Measurements from ENCODE around the gene SFXN5. TPM values are rescaled to one million over a fixed set of nuclear protein-coding genes. Genes with fewer than 3 reads are reported as not detected.

SFXN5 gene
- total RNA-seq, 6 experiments from 2014 or later = 33.1 to 73.4 (median 56.6) TPM

DNA sequence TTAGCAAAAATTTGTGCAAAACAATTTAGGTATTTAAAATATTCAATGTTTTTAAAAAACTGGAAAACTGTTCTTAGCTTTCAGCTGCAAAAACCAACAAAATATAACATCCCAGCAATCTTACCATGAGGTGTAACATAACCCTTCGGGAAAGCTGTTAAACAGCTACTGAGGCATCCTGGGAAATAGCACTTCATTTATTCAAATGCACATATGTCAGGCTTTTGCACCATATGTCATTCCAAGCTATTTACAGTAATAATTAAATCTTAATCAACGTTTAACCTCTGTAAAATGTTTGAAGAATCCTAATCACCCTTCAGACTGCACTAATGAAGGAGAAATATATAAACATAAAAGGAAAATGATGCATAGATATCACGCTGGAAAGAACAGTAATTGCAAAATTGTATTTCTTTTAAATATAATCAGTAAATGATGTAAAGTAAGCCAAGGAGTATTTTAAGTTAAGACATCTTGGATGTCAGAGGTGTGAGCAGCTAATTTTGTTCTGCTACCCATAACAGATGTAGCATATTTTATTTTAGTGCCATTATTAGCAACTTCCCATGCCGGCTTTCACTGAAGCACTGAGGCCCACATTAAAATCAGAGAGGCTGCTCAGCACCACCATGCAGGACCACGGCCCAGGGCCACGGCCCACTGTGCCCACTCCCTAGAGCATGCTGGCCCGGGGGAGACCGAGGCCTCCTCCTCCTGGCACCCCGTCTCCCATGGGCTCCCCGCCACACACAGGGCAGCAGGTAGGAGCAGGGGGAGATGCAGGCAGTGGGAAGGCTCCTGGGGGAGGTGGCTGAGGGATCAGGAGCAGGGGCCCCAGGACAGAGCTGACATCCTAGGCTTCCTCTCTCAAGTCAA, 123.3 kb downstream of the SFXN5 start:
- no peak for DNase-seq
- 89% methylated on average over 5 of the region's 10 CpGs for WGBS (ENCODE audit: insufficient coverage, low coverage, low lambda C conversion rate, missing lambda C conversion rate)
- H3K4me3 ChIP-seq = no peak overlapping the region
- TF ChIP-seq, protein P1, sequence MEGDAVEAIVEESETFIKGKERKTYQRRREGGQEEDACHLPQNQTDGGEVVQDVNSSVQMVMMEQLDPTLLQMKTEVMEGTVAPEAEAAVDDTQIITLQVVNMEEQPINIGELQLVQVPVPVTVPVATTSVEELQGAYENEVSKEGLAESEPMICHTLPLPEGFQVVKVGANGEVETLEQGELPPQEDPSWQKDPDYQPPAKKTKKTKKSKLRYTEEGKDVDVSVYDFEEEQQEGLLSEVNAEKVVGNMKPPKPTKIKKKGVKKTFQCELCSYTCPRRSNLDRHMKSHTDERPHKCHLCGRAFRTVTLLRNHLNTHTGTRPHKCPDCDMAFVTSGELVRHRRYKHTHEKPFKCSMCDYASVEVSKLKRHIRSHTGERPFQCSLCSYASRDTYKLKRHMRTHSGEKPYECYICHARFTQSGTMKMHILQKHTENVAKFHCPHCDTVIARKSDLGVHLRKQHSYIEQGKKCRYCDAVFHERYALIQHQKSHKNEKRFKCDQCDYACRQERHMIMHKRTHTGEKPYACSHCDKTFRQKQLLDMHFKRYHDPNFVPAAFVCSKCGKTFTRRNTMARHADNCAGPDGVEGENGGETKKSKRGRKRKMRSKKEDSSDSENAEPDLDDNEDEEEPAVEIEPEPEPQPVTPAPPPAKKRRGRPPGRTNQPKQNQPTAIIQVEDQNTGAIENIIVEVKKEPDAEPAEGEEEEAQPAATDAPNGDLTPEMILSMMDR (IDR thresholded peaks at IDR 0.05) = no peak
- TF ChIP-seq POLR2A (IDR thresholded peaks at IDR 0.05) = no peak
- intact Hi-C loops (cut with DNase I) = no loop called here
- H3K27me3 ChIP-seq = no peaks in the 10 kb centered on the region
- H3K4me1 ChIP-seq = no peaks in the 10 kb centered on the region
- ATAC-seq = no peak
- H3K9me3 ChIP-seq = no peaks in the 10 kb centered on the region
- no peak overlapping the region for H3K27ac ChIP-seq
- peaks cover 0 to 19% (median 0%) of the 10 kb centered on the region in 4 donors for H3K36me3 ChIP-seq

DNA sequence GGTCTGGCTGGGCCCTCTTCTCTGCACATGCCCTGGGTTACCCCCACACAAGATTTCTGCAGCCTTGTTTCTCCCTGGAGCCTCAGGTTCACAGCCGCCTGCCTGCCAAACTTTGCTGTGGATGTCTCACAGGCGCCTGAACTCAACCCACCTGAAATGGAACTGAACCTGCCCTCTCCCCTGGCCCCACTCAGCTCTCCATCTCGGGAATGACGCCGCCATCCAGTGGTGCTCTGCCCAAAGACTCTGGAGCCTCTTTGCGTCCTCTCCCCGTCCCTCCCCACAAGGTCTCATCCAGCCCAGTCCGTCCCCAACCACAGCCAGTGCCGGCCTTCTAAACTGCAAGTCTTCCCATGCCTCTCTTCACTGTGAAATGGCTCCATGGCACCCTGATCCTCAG, 125.0 kb downstream of the SFXN5 start:
- Histone ChIP-seq H3K4me3 (no peak overlapping the region), H3K27me3 (no peaks in the 10 kb centered on the region), H3K36me3 (peaks cover 0 to 20% (median 0%) of the 10 kb centered on the region in 4 donors), H3K4me1 (no peaks in the 10 kb centered on the region), H3K27ac (no peak overlapping the region), H3K9me3 (no peaks in the 10 kb centered on the region)
- TF ChIP-seq, protein P1 (IDR thresholded peaks at IDR 0.05) = no peak
- no peak for TF ChIP-seq POLR2A (IDR thresholded peaks at IDR 0.05)
- DNase-seq = no peak
- ATAC-seq = no peak
- intact Hi-C loops (cut with DNase I) = no loop called here
- 92% methylated on average over 4 of the region's 9 CpGs for WGBS (ENCODE audit: insufficient coverage, low coverage, low lambda C conversion rate, missing lambda C conversion rate)

DNA sequence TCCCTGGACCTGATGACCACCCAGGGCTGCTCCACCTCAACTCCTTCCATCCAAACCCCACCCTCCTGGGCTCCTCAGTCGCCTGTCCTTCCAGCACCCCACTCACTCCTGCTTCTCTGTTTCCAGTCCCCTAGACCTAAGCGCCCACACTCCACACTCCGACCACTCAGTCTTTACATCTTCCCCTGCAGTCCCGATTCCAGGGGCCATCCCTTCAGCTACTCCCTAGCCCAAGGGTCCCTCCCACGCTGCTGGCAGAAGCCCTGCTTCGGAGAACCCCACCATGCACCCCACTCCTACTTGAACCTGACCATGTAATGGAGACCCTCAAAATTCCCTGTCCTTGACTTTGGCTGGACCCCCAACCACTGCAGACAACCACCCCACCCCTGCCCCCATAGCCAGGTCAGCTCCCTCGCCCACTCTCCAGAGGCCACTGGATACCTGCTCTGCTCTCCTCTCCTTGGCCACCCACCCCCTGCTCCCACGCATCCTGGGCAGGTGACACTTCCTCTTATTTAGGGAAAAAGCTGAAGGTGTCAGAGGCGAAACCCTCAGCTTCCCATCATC, 126.0 kb downstream of the SFXN5 start:
- Histone ChIP-seq H3K36me3 (peaks cover 0 to 20% (median 0%) of the 10 kb centered on the region in 4 donors), H3K9me3 (no peaks in the 10 kb centered on the region), H3K4me1 (no peaks in the 10 kb centered on the region), H3K27ac (no peak overlapping the region), H3K27me3 (no peaks in the 10 kb centered on the region), H3K4me3 (no peak overlapping the region)
- intact Hi-C loops (cut with DNase I) = no loop called here
- WGBS (ENCODE audit: insufficient coverage, low coverage, low lambda C conversion rate, missing lambda C conversion rate) = 84% methylated on average over 7 of the region's 9 CpGs
- no peak for ATAC-seq
- no peak for TF ChIP-seq POLR2A (IDR thresholded peaks at IDR 0.05)
- TF ChIP-seq, protein P1 (IDR thresholded peaks at IDR 0.05) = no peak
- no peak for DNase-seq

DNA sequence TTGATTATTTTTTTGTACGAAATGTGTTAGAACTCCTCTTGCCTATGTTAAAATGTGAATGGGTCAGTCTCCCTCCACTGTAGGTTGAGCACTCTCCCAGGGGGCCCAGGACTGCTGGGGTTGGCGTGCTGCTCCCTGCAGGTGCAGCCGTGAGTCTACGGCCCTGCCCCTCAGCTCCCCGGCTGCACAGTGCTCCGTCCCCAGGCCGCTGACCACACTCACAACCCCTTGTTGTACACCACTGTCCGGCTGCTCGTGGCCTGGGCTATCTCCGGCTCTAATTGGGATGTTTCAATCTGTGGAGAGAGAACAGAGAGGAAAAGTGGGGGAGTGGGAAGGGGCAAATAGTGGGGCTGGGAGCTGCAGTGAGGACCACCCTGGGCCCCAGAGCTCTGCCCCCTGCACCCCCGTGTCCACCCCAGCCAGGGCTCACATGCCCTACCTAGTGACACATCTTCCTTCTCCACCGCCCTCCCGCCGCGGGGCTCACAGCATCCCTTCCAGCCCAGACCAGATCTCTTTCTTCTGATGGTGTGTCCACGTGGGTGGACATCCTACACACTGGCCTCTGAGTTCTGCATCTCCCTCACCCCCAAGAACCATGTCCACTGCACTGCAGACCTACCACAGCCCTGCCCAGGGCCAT, 126.6 kb downstream of the SFXN5 start:
- Histone ChIP-seq H3K27me3 (no peaks in the 10 kb centered on the region), H3K27ac (no peak overlapping the region), H3K9me3 (no peaks in the 10 kb centered on the region), H3K4me1 (no peaks in the 10 kb centered on the region), H3K36me3 (peaks cover 0 to 20% (median 0%) of the 10 kb centered on the region in 4 donors), H3K4me3 (no peak overlapping the region)
- no peak for ATAC-seq
- DNase-seq = no peak
- TF ChIP-seq, protein P1 (IDR thresholded peaks at IDR 0.05) = no peak
- no peak for TF ChIP-seq POLR2A (IDR thresholded peaks at IDR 0.05)
- WGBS (ENCODE audit: insufficient coverage, low coverage, low lambda C conversion rate, missing lambda C conversion rate) = 88% methylated on average over 12 of the region's 16 CpGs
- intact Hi-C loops (cut with DNase I) = no loop called here

Measured in right lobe of liver (tissue), 6 donors.